H54 (cell line): Measurements from ENCODE around the gene PLAGL2.
A peak's percentile ranks its signal among the peaks of the same experiment; 100 is the strongest.
"Not testable (repeated sequence)": the region's sequence is repeated elsewhere in the genome, so short reads cannot be mapped to it uniquely, and the experiment has no call there.

Experiments used
- DNase-seq: peaks from one replicate; pipeline ENCODE4 v3.0.0; 2011; ENCODE audit warnings: low spot score, mixed read lengths; ENCODE audit not compliant: insufficient read length
- FAIRE-seq: peaks from 3 replicates; lab custom pipeline; 2011; peaks lifted over from hg19 to GRCh38; lab: Jason Lieb, UNC
- POLR2A ChIP-seq: IDR thresholded peaks from 2 replicates; pipeline ENCODE4 v1.6.1; 2011; ENCODE audit warnings: low read depth, mild to moderate bottlenecking, low read length

Gene PLAGL2, protein sequence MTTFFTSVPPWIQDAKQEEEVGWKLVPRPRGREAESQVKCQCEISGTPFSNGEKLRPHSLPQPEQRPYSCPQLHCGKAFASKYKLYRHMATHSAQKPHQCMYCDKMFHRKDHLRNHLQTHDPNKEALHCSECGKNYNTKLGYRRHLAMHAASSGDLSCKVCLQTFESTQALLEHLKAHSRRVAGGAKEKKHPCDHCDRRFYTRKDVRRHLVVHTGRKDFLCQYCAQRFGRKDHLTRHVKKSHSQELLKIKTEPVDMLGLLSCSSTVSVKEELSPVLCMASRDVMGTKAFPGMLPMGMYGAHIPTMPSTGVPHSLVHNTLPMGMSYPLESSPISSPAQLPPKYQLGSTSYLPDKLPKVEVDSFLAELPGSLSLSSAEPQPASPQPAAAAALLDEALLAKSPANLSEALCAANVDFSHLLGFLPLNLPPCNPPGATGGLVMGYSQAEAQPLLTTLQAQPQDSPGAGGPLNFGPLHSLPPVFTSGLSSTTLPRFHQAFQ

DNA sequence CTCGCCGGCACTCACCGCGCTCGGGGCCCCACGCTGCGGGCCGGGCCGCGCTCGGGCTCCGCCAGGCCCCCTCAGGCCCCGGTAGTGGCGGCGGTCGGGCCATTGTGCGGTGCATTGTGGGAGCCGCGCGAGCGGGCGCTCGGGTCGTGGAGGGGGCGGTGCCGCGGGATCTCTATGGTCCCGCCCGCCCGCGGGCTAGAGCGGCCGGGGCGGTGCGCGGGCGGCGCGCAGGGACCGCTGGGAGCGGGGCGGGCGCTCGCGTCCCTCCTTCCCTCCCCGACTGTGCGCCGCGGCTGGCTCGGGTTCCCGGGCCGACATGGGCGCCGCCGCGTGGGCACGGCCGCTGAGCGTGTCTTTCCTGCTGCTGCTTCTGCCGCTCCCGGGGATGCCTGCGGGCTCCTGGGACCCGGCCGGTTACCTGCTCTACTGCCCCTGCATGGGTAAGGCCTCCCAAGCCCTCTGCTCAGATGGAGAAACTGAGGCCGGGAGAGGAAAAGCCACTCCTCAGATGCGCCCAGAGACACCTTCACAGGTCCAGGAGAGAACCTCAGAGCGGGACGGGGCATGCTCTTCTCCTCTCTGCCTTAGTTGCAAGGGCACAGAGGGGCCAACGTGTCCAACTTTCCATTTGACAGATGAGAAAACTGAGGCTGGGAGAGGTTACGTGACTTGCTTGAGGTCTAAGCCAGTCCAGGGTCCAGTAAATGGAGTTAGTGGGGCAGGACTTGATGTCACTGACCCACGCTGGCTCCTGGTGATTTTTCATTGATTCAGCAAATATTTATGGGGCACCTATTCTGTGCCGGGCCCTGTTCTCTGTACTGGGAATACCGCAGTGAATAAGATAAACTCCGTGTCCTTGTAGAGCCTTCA is at the start of gene PLAGL2, which contains the start of gene POFUT1:
Gene PLAGL2 (minus strand): TSS at position 118 of the 873 bp plus-strand sequence. CDS start 5,565 bp downstream, outside the sequence.
Gene POFUT1 (plus strand): TSS at position 255 of the 873 bp plus-strand sequence. CDS start 62 bp downstream, at position 317.
- TF ChIP-seq POLR2A: peak; percentile 95
- DNase-seq (peak; percentile 94), FAIRE-seq (no peak)

DNA sequence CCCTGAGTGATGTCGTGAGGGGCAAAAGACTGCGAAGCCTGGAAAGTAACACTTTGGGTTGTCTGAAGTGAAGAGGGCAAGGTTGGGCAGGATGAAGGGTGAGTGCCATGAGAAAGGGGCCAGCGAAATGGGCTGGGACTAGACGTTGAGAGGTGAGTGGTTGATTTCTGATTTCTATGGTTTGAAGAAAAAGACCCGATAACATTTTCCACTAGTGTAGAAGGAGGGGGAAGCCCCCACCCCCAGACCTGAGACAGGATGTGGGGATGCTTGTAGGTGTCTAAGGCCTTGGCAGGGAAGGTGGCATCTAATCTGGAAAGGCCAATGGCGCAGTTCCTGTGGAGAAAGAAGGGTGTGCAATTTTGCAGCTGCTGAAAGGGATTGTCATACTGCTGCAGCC is 44.6 kb upstream of the PLAGL2 start:
- TF ChIP-seq POLR2A: no peak
- FAIRE-seq (no peak), DNase-seq (no peak)

DNA sequence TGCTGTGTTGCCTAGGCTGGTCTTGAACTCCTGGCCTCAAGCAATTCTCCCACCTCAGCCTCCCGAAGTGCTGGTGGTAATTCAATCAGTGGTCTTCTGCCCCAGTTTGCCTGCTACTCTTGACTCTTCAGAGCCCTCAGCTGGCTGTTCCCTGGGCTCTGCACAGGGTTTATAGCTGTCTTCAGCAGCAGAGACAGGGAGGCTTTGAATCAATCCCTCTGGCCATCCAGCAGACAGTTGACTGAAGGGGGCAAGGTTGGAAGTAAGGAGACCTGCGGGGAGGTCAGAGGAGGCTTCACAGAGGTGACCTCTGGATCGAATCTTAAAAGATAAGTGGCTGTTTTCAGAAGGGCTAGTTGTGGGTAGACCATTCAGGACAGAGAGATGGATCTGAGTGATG is 43.9 kb upstream of the PLAGL2 start:
- DNase-seq (no peak), FAIRE-seq (no peak)
- TF ChIP-seq POLR2A: no peak

GRCh38 chr20:32249030-32249738 is 41.6 kb upstream of the PLAGL2 start:
- no peak for DNase-seq
- TF ChIP-seq POLR2A: no peak
- no peak for FAIRE-seq

GRCh38 chr20:32248043-32248442 is 40.5 kb upstream of the PLAGL2 start:
- no peak for DNase-seq
- no peak for TF ChIP-seq POLR2A
- FAIRE-seq: no peak

DNA sequence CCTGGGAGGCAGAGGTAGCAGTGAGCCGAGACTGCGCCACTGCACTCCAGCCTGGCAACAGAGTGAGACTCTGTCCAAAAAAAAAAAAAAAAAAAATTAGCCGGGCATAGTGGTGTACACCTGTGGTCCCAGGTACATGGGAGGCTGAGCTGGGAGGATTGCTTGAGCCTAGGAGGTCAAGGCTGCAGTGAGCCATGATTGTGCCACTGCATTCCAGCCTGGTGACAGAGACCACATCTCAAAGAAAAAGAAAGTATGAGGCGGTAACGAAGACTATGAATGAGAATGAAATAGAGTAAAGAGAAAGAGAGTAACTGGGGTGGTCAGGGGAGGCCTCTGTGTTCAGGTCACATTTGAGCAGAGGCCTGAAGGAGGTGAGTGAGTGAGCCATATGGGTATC is 38.7 kb upstream of the PLAGL2 start:
- FAIRE-seq, DNase-seq: not testable (repeated sequence)

DNA sequence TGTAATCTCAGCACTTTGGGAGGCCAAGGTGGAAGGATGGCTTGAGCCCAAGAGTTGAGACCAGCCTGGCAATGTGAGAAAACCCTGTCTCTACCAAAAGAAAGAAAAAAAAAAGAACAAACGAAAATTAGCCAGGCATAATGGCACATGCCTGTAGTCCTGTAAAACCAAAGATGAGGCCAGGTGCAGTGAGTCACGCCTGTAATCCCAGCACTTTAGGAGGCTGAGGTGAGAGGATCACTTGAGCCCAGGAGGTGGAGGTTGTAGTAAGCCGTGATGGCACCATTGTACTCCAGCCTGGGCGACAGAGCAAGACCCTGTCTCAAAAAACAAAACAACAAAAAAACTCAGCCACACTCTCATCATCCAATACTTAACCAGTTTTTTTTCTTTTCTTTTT is 37.4 kb upstream of the PLAGL2 start:
- no peak for TF ChIP-seq POLR2A
- no peak for FAIRE-seq
- DNase-seq: no peak

DNA sequence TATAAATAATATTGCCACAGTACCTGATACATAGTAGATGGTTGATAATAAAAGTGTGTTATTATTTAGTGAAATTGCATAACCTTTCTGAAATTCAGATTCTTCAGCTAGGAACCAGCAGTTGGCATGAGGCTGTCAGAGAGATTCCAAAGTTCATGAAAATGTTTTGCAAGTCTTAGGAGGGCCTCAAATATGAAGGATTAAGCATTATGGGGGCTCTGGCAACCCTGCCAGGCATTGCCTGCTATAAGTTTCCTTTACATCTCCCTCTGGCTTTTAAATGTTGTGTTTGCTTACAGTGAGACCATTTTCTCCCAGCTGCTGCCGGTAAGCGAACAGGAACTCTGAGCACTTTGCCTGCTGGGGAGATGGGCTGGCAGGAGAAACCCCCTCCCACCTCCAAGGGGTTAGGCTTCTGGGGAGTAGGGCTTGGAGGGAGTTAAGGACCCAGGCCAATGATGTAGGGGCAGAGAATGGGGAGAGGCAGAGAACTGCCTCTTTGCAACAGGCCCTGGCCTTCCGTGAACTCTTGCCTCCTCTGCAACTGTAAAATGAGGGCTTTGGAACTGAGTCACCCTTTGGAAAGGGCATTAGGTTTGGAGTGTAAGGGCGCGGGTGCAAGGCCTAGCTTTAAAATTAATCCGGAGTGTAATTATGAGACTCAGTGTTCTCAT is 36.7 kb upstream of the PLAGL2 start:
- FAIRE-seq: no peak
- no peak for TF ChIP-seq POLR2A
- no peak for DNase-seq

DNA sequence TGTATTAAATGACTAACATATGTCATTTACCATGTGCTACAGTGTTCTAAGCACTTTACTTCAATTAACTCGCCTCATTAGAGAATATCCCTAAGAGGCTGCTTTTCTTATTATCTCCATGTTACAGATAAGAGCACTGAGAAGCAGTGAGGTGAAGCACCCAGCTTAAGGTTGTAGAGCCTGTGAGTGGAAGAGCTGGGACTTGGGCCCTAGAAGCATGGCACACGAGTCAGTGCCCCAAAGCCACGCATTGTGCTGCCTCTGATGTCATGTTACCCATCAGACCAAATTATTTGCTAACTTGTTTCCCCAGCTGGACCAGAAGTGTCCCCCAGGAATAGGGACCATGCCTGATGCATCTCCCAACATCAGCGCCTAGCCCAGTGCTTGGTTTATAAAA is 34.3 kb upstream of the PLAGL2 start:
- DNase-seq: no peak

GRCh38 chr20:32240205-32240604 is 32.7 kb upstream of the PLAGL2 start:
- no peak for TF ChIP-seq POLR2A
- FAIRE-seq (no peak), DNase-seq (no peak)

More for the DNA sequence above, 34.3 kb upstream of the PLAGL2 start:
- TF ChIP-seq POLR2A: no peak
- FAIRE-seq: no peak

GRCh38 chr20:32238483-32239425 is 31.2 kb upstream of the PLAGL2 start:
- FAIRE-seq: no peak
- DNase-seq: no peak
- no peak for TF ChIP-seq POLR2A

DNA sequence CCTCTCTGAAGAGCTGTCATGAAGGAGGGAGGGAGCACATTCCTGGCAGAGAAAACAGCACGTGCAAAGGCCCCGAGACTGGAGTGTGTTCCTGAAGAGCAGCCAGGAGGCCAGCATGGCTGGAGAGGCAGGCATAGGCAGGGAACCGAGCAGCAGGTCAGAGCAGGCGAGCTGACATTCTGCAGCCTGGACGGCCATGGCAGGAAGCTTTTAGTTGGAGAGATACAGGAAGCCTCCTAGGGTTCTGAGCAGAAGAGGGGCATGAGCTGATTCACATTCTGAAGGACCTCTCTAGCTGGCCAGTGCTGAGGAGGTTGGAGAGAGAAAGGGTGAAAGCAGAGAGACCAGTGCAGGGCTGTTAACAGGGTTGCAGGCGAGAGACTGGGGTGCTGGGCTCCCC is 29.9 kb upstream of the PLAGL2 start:
- no peak for TF ChIP-seq POLR2A
- FAIRE-seq (no peak), DNase-seq (no peak)
